Esophagus muscularis mucosa (tissue), 3 donors: ENCODE measurements around the gene LIN52.

Source experiments
- POLR2AphosphoS5 ChIP-seq, 2 donors: sonication (generic); formaldehyde crosslinking; IDR thresholded peaks; one replicate each; pipeline ENCODE4 v1.6.1; 2017; ENCODE audit warnings: antibody characterized with exemption in 2 of 2
- TF ChIP-seq, protein P1 (sequence below), 3 experiments: fragments of 200-600 bp in 2 of 3; fragments of 450-650 bp in 1 of 3; sonication (generic) in 2 of 3; IDR thresholded peaks; one replicate each; pipeline ENCODE4 v1.5.1; 2017 to 2019; ENCODE audit warnings: antibody characterized with exemption in 3 of 3, mild to moderate bottlenecking in 2 of 3, moderate library complexity in 1 of 3

DNA sequence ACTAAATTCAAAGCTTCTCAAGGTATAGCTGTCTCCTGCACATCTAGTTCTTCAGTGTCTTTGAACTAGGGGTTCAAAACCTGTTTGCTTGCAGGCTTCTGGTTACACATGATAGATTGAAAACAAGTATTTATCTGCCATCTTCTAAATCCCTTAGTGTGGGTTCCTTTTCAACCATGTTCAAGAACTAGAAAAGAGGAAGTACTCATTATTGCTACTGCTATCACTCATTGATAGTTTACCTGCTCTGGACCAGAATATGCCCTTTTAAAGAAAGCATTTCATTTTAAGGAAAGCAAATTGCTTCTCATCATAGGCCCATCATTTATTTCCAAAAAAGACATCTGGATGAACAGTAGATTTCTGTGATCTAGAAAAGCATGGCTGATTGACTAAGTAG is 117.4 kb downstream of the LIN52 start:
- TF ChIP-seq POLR2AphosphoS5 (IDR thresholded peaks at IDR 0.05), result no peak
- TF ChIP-seq, protein P1, sequence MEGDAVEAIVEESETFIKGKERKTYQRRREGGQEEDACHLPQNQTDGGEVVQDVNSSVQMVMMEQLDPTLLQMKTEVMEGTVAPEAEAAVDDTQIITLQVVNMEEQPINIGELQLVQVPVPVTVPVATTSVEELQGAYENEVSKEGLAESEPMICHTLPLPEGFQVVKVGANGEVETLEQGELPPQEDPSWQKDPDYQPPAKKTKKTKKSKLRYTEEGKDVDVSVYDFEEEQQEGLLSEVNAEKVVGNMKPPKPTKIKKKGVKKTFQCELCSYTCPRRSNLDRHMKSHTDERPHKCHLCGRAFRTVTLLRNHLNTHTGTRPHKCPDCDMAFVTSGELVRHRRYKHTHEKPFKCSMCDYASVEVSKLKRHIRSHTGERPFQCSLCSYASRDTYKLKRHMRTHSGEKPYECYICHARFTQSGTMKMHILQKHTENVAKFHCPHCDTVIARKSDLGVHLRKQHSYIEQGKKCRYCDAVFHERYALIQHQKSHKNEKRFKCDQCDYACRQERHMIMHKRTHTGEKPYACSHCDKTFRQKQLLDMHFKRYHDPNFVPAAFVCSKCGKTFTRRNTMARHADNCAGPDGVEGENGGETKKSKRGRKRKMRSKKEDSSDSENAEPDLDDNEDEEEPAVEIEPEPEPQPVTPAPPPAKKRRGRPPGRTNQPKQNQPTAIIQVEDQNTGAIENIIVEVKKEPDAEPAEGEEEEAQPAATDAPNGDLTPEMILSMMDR (IDR thresholded peaks at IDR 0.05), result no peak
